ENCODE results near the gene RPGR.

The RPGR gene

GRCh38 chrX:38327007-38327774, at the start of gene RPGR:
TSS of gene RPGR (minus strand) at chrX:38327509. CDS start at chrX:38327367, 142 bp downstream.
- peak; percentile 94 for DNase-seq

- no peak for DNase-seq
Observed at GRCh38 chrX:38376747-38377146, 49.4 kb upstream of the RPGR start.

GRCh38 chrX:38375891-38376290, 48.6 kb upstream of the RPGR start:
- DNase-seq, result no peak

- DNase-seq, result no peak
Observed at GRCh38 chrX:38374431-38374830, 47.1 kb upstream of the RPGR start.

GRCh38 chrX:38371641-38372040, 44.3 kb upstream of the RPGR start:
- DNase-seq, result no peak

GRCh38 chrX:38368774-38369173, 41.5 kb upstream of the RPGR start:
- no peak for DNase-seq

GRCh38 chrX:38365954-38366353, 38.6 kb upstream of the RPGR start:
- no peak for DNase-seq

- no peak for DNase-seq
Observed at GRCh38 chrX:38363046-38363445, 35.7 kb upstream of the RPGR start.

- no peak for DNase-seq
Observed at GRCh38 chrX:38357747-38358673, 30.7 kb upstream of the RPGR start.

GRCh38 chrX:38356401-38356800, 29.1 kb upstream of the RPGR start:
- no peak for DNase-seq

- no peak for DNase-seq
Observed at GRCh38 chrX:38352362-38352761, 25.1 kb upstream of the RPGR start, which contains the start of gene OTC. TSS of gene OTC (plus strand) at chrX:38352604. CDS start at chrX:38352697, 93 bp downstream.

- no peak for DNase-seq
Observed at GRCh38 chrX:38351346-38351745, 24.0 kb upstream of the RPGR start.

GRCh38 chrX:38347136-38347535, 19.8 kb upstream of the RPGR start:
- peak; percentile 12 for DNase-seq

GRCh38 chrX:38346150-38346549, 18.8 kb upstream of the RPGR start:
- no peak for DNase-seq

GRCh38 chrX:38342853-38343778, 15.8 kb upstream of the RPGR start:
- no peak for DNase-seq

- no peak for DNase-seq
Observed at GRCh38 chrX:38341442-38341841, 14.1 kb upstream of the RPGR start.

- DNase-seq, result no peak
Observed at GRCh38 chrX:38336538-38337240, 9.4 kb upstream of the RPGR start.

GRCh38 chrX:38335382-38335781, 8.1 kb upstream of the RPGR start:
- DNase-seq, result no peak

- DNase-seq, result no peak
Observed at GRCh38 chrX:38332505-38332904, 5.2 kb upstream of the RPGR start.

- DNase-seq, result no peak
Observed at GRCh38 chrX:38327775-38328081, 419 bp upstream of the RPGR start.

GRCh38 chrX:38326086-38326485, 1.2 kb downstream of the RPGR start:
- DNase-seq, result no peak

- DNase-seq, result no peak
Observed at GRCh38 chrX:38320819-38321218, 6.5 kb downstream of the RPGR start.
